GM18951 (cell line): Measurements from ENCODE around the gene MS4A13.
"Not testable (repeated sequence)": the region's sequence is repeated elsewhere in the genome, so short reads cannot be mapped to it uniquely, and the experiment has no call there.

Source experiments
- POLR2A ChIP-seq: IDR thresholded peaks from 4 replicates; pipeline ENCODE4 v1.6.1; 2011; ENCODE audit warnings: mild to moderate bottlenecking; ENCODE audit not compliant: insufficient read length, insufficient read depth; ENCODE audit errors: extremely low read depth
- in situ Hi-C: fragments of 300-500 bp; cut with MboI; formaldehyde crosslinking; loops from one replicate; pipeline ENCODE4 v1.12.0; 2022; ENCODE audit warnings: low sequenced_read_pairs, mixed read lengths, inconsistent platforms; ENCODE audit not compliant: unreplicated experiment

Gene MS4A13

GRCh38 chr11:60511393-60511792, 3.8 kb upstream of the MS4A13 start:
- in situ Hi-C loops, result no loop called here
- no peak for TF ChIP-seq POLR2A

GRCh38 chr11:60512651-60513225, 2.5 kb upstream of the MS4A13 start:
- TF ChIP-seq POLR2A, result no peak
- in situ Hi-C loops, result no loop called here

GRCh38 chr11:60513496-60514460, 1.4 kb upstream of the MS4A13 start:
- in situ Hi-C loops, result no loop called here
- no peak for TF ChIP-seq POLR2A

GRCh38 chr11:60528465-60528864, 13.3 kb downstream of the MS4A13 start:
- no peak for TF ChIP-seq POLR2A
- in situ Hi-C loops, result no loop called here

GRCh38 chr11:60528934-60529333, 13.7 kb downstream of the MS4A13 start:
- in situ Hi-C loops, result no loop called here
- TF ChIP-seq POLR2A, result no peak

- in situ Hi-C loops, result no loop called here
Observed at GRCh38 chr11:60530454-60531100, 15.4 kb downstream of the MS4A13 start.

GRCh38 chr11:60532383-60532782, 17.2 kb downstream of the MS4A13 start:
- in situ Hi-C loops, result not testable (repeated sequence)

More at GRCh38 chr11:60530454-60531100, 15.4 kb downstream of the MS4A13 start:
- TF ChIP-seq POLR2A, result no peak

- in situ Hi-C loops, result not testable (repeated sequence)
Observed at GRCh38 chr11:60538627-60539026, 23.4 kb downstream of the MS4A13 start.

GRCh38 chr11:60544077-60544476, 28.9 kb downstream of the MS4A13 start:
- in situ Hi-C loops, result no loop called here
- no peak for TF ChIP-seq POLR2A

GRCh38 chr11:60561254-60561653, 46.1 kb downstream of the MS4A13 start:
- TF ChIP-seq POLR2A, result no peak

GRCh38 chr11:60563553-60564235, 48.5 kb downstream of the MS4A13 start:
- no peak for TF ChIP-seq POLR2A
- in situ Hi-C loops, result no loop called here

More at GRCh38 chr11:60561254-60561653, 46.1 kb downstream of the MS4A13 start:
- in situ Hi-C loops, result no loop called here

- in situ Hi-C loops, result no loop called here
Observed at GRCh38 chr11:60566776-60567175, 51.6 kb downstream of the MS4A13 start.

GRCh38 chr11:60570970-60571369, 55.8 kb downstream of the MS4A13 start:
- in situ Hi-C loops, result no loop called here
- TF ChIP-seq POLR2A, result no peak

More at GRCh38 chr11:60566776-60567175, 51.6 kb downstream of the MS4A13 start:
- TF ChIP-seq POLR2A, result no peak

- TF ChIP-seq POLR2A, result no peak
- in situ Hi-C loops, result no loop called here
Observed at GRCh38 chr11:60589611-60590010, 74.4 kb downstream of the MS4A13 start.
